Peyer's patch (tissue), 4 donors: ENCODE results near the gene GMPPB. TPM values are rescaled to one million over a fixed set of nuclear protein-coding genes. Genes with fewer than 3 reads are reported as not detected.
"Not testable (repeated sequence)": the region's sequence is repeated elsewhere in the genome, so short reads cannot be mapped to it uniquely, and the experiment has no call there.

ENCODE experiments used
- DNase-seq, 3 donors: peaks; one replicate each; pipeline ENCODE4 v3.0.0-alpha.2; 2017 to 2019
- H3K27ac ChIP-seq, 4 donors: fragments of 200-600 bp; sonication (generic); one replicate each; pipeline ENCODE4 v1.5.1; 2016 to 2019
- H3K27me3 ChIP-seq, 2 donors: fragments of 200-600 bp; sonication (generic); one replicate each; pipeline ENCODE4 v1.5.1; 2019
- H3K36me3 ChIP-seq, 3 donors: fragments of 200-600 bp; sonication (generic); one replicate each; pipeline ENCODE4 v1.5.1; 2016 to 2019
- H3K4me1 ChIP-seq, 4 donors: fragments of 200-600 bp; sonication (generic); one replicate each; pipeline ENCODE4 v1.5.1; 2016 to 2019
- H3K4me3 ChIP-seq, 4 donors: fragments of 200-600 bp; sonication (generic); 1 replicate in 3 of 4; 2 replicates in 1 of 4; pipeline ENCODE4 v1.5.1; 2016 to 2019; ENCODE audit warnings: mild to moderate bottlenecking in 1 of 4
- H3K9me3 ChIP-seq, 4 donors: fragments of 200-600 bp; sonication (generic); one replicate each; pipeline ENCODE4 v1.5.1; 2016 to 2019; ENCODE audit warnings: mild to moderate bottlenecking in 1 of 4
- CTCF ChIP-seq, 6 experiments: fragments of 450-650 bp in 4 of 6; fragments of 200-600 bp in 2 of 6; sonication (generic) in 1 of 6; IDR thresholded peaks; one replicate each; pipeline ENCODE4 v1.5.1; 2017 to 2019; ENCODE audit warnings: antibody characterized with exemption in 6 of 6, mild to moderate bottlenecking in 3 of 6, moderate library complexity in 1 of 6
- POLR2A ChIP-seq, 2 donors: fragments of 450-650 bp; IDR thresholded peaks; one replicate each; pipeline ENCODE4 v1.5.1; 2017; ENCODE audit warnings: antibody characterized with exemption in 2 of 2, mild to moderate bottlenecking in 2 of 2, moderate library complexity in 2 of 2
- total RNA-seq, 4 donors: library from RNA; depleted of rRNA; stranded (reverse); fragments of >200 nt; gene quantifications; one replicate each; pipeline ENCODE4 v1.1.0, GENCODE V29; 2016

Gene GMPPB
- total RNA-seq, 4 donors from 2014 or later = 35.4 to 46.4 (median 40.7) TPM

DNA sequence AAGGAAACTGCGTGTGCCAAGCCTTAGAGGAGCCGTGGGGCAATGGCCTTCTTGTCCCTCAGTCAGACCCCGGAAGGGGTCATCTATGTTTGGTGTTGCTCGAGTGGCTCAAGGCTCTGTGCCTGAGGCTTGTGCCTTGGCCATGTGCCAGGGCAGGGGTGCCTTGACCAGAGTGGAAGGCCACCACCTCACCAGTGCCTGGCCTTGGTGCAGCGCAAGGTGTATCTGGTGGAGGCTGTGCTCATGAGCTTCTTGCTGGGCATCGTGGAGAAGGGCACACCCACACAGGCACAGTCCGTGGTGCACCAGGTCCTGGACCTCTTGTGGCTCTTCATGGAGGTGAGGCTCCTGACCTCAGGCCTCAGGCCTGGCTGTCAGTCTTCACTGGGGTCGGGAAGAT, 23.7 kb downstream of the GMPPB start:
- Histone ChIP-seq H3K4me3 (no peak overlapping the region), H3K27ac (no peak overlapping the region), H3K27me3 (no peaks in the 10 kb centered on the region), H3K4me1 (no peaks in the 10 kb centered on the region), H3K9me3 (no peaks in the 10 kb centered on the region), H3K36me3 (peaks cover 0 to 70% (median 0%) of the 10 kb centered on the region in 3 donors)
- TF ChIP-seq CTCF (IDR thresholded peaks at IDR 0.05) = no peak
- TF ChIP-seq POLR2A (IDR thresholded peaks at IDR 0.05) = no peak
- no peak for DNase-seq

DNA sequence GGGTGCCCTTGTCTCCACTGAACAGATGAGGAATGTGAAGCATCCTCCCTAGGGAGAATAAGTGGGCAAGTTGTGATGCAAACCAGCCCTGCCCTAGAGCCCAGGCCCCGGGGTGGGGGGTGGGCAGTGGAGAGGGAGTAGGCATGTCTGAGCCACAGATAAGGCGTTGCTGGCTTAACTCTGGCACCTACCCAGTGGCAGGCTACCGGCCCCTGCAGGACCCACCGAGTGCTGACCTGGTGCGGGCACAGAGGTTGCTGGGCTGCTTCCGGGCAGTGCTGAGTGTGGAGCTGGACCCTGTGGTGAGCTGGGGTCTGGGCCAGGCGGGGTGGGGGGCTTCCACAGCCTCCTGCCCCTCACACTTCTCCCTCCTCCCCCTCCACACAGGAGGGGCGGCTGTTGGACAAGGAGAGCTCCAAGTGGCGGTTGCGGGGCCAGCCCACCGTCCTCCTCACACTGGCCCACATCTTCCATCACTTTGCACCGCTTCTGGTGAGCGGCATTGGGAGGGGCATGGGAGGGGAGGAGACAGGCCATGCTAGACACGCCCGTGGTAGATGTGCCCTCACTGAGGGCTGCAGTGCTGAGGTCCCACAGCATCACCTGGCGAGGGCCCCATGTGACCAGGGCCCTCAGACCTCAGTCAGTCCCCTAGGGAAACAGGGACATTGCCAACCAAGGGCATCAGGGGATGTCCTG, 24.3 kb downstream of the GMPPB start:
- TF ChIP-seq CTCF (IDR thresholded peaks at IDR 0.05) (no peak), POLR2A (IDR thresholded peaks at IDR 0.05) (no peak)
- no peak for DNase-seq

DNA sequence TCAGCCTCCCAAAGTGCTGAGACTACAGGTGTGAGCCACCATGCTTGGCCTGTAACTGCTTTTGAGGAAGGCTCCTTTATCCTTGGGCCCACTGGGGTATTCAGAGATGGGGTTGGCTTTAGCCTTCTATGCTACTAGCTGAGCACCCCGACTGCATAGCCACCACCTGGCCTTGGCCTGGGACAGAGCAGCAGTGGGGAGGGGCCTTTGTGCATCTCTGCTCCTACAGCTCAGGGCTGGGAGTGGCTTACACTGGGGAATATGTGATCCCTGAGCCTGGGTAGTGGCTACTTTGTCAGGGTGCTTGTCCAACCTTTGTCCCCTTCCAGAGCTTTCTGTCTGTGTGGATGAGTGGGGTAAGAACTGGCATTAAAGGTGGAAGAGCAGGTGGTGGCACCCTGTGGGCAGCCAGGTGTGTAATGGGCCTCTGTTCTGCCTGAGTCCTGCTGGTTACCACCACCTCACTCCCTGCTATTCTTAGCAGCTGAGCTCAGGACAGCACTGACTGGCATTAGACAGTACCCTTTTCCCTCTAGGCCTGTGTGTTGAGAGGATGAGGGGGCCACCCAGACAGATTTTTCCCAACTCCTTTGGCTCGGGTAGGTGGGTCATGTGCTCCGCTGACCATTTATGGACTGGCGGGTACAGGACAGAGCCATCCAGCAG, 28.3 kb downstream of the GMPPB start:
- not testable (repeated sequence) for H3K27me3 ChIP-seq, H3K9me3 ChIP-seq, DNase-seq, H3K27ac ChIP-seq, H3K4me3 ChIP-seq
- Histone ChIP-seq H3K36me3 (peaks cover 0 to 28% (median 0%) of the 10 kb centered on the region in 3 donors), H3K4me1 (peaks cover 0 to 16% (median 3%) of the 10 kb centered on the region in 4 donors)

More for the DNA sequence above, 24.3 kb downstream of the GMPPB start:
- peaks cover 0 to 65% (median 0%) of the 10 kb centered on the region in 3 donors for H3K36me3 ChIP-seq
- H3K27ac ChIP-seq = no peak overlapping the region
- H3K4me3 ChIP-seq = no peak overlapping the region
- no peaks in the 10 kb centered on the region for H3K27me3 ChIP-seq
- H3K4me1 ChIP-seq = no peaks in the 10 kb centered on the region
- no peaks in the 10 kb centered on the region for H3K9me3 ChIP-seq

GRCh38 chr3:49694409-49695070, 29.2 kb downstream of the GMPPB start:
- Histone ChIP-seq H3K4me1 (peaks cover 0 to 22% (median 6%) of the 10 kb centered on the region in 4 donors), H3K36me3 (peaks cover 0 to 20% (median 0%) of the 10 kb centered on the region in 3 donors)
- H3K27ac ChIP-seq, DNase-seq, H3K9me3 ChIP-seq, H3K4me3 ChIP-seq, H3K27me3 ChIP-seq: not testable (repeated sequence)

- Histone ChIP-seq H3K4me3 (peak overlapping the region in 1 of 4 donors; percentile 25), H3K4me1 (peaks cover 0 to 39% (median 7%) of the 10 kb centered on the region in 4 donors), H3K27ac (peak overlapping the region in 2 of 4 donors; percentile 56 to 59)
- peak in 2 of 3 donors; percentile 69 to 84 for DNase-seq
- not testable (repeated sequence) for H3K27me3 ChIP-seq, H3K36me3 ChIP-seq, H3K9me3 ChIP-seq
Observed at GRCh38 chr3:49691481-49691880, 32.3 kb downstream of the GMPPB start.

- not testable (repeated sequence) for H3K9me3 ChIP-seq, H3K27me3 ChIP-seq, DNase-seq, H3K36me3 ChIP-seq
- peak overlapping the region in 1 of 4 donors; percentile 56 for H3K27ac ChIP-seq
- H3K4me1 ChIP-seq = peaks cover 0 to 42% (median 7%) of the 10 kb centered on the region in 4 donors
- peak overlapping the region in 1 of 4 donors; percentile 25 for H3K4me3 ChIP-seq
Observed at GRCh38 chr3:49690856-49691255, 32.9 kb downstream of the GMPPB start.

- H3K9me3 ChIP-seq, H3K27me3 ChIP-seq, H3K36me3 ChIP-seq, DNase-seq: not testable (repeated sequence)
- peaks cover 0 to 42% (median 7%) of the 10 kb centered on the region in 4 donors for H3K4me1 ChIP-seq
- H3K27ac ChIP-seq = peak overlapping the region; percentile 65 to 83 (median 76)
- peak overlapping the region; percentile 81 to 93 (median 89) for H3K4me3 ChIP-seq
Observed at GRCh38 chr3:49689908-49690624, 33.7 kb downstream of the GMPPB start.
